H1 (cell line): Measurements from ENCODE around the gene ZFP64. TPM values are rescaled to one million over a fixed set of nuclear protein-coding genes. Genes with fewer than 3 reads are reported as not detected.

Experiments
- BACH1 ChIP-seq: IDR thresholded peaks from 2 replicates; pipeline ENCODE4 v1.6.1; 2012; ENCODE audit warnings: low read length, improper control_type of control experiment
- CTCF ChIP-seq, 3 experiments: IDR thresholded peaks; 1 replicate in 2 of 3; 2 replicates in 1 of 3; pipeline versions ENCODE4 v1.5.1 to v1.6.1; 2011; ENCODE audit warnings: low read length in 3 of 3, mild to moderate bottlenecking in 3 of 3, inconsistent platforms in 2 of 3, low read depth in 1 of 3, moderate library complexity in 1 of 3; ENCODE audit not compliant: insufficient read depth in 1 of 3; ENCODE audit errors: control extremely low read depth in 1 of 3
- KDM4A ChIP-seq: IDR thresholded peaks from one replicate; pipeline ENCODE4 v1.7.1; 2012; ENCODE audit warnings: low read depth, mild to moderate bottlenecking, moderate library complexity, low read length, inconsistent platforms; ENCODE audit not compliant: severe bottlenecking
- POLR2AphosphoS5 ChIP-seq: IDR thresholded peaks from 2 replicates; pipeline ENCODE4 v1.6.1; 2011; ENCODE audit warnings: low read depth, low read length
- POU5F1 ChIP-seq: IDR thresholded peaks from 2 replicates; pipeline ENCODE4 v1.6.1; 2011; ENCODE audit warnings: low read depth, mild to moderate bottlenecking, low read length, moderate library complexity
- polyA plus RNA-seq, 7 experiments: library from polyadenylated mRNA; depleted of rRNA in 3 of 7; stranded (reverse) in 5 of 7; unstranded in 2 of 7; fragments of >200 nt in 5 of 7; fragments of 200-250 nt in 2 of 7; gene quantifications; 1 replicate in 5 of 7; 2 replicates in 1 of 7; 4 replicates in 1 of 7; pipeline versions ENCODE4 v1.2.1 to v1.2.3, GENCODE V29; 2011 to 2013; ENCODE audit warnings: missing spikeins in 2 of 7, mixed read lengths in 2 of 7
- total RNA-seq: library from RNA; stranded (reverse); fragmentation: NEBNext Ultra II Directional; extraction: Animal tissue kit (Norgen Biotek cat#: 25700); gene quantifications from 2 replicates; pipeline ENCODE4 v1.2.1, GENCODE V29; 2021

The ZFP64 gene
- total and polyA plus RNA-seq, 2 of the 8 experiments (the other 6 are each of a cell fraction or from before 2014, with no cell fraction given), result 25.3 to 43.7 TPM

GRCh38 chr20:52219441-52219840, 27.9 kb upstream of the ZFP64 start (continued):
- TF ChIP-seq CTCF (IDR thresholded peaks at IDR 0.05; ENCODE audit: control extremely low read depth in 1 of 3, insufficient read depth in 1 of 3, low read depth in 1 of 3, low read length in 3 of 3) (peak in 2 of 3 experiments; percentile 44 to 50; a peak in 2 of 4 replicates), POU5F1 (no peak), BACH1 (no peak), KDM4A (no peak), POLR2AphosphoS5 (no peak)
